GM10266 (cell line): ENCODE data around the gene BCDIN3D.

Experiments
- DNase-seq: peaks from one replicate; pipeline ENCODE4 v3.0.0; 2012; ENCODE audit errors: extremely low spot score
- CTCF ChIP-seq: IDR thresholded peaks from 2 replicates; pipeline ENCODE4 v1.5.1; 2012; ENCODE audit warnings: mild to moderate bottlenecking, low read depth; ENCODE audit not compliant: control insufficient read depth, insufficient read depth; ENCODE audit errors: missing control alignments

BCDIN3D gene

GRCh38 chr12:49794811-49795653 is 47.9 kb downstream of the BCDIN3D start:
- DNase-seq: peak; percentile 22
- TF ChIP-seq CTCF: no peak

- no peak for DNase-seq
- no peak for TF ChIP-seq CTCF
Measured at GRCh38 chr12:49794021-49794420, 48.9 kb downstream of the BCDIN3D start.

GRCh38 chr12:49793620-49794019 is 49.3 kb downstream of the BCDIN3D start:
- TF ChIP-seq CTCF: no peak
- no peak for DNase-seq

- no peak for TF ChIP-seq CTCF
- no peak for DNase-seq
Measured at GRCh38 chr12:49792976-49793580, 49.8 kb downstream of the BCDIN3D start.

- DNase-seq: no peak
- no peak for TF ChIP-seq CTCF
Measured at GRCh38 chr12:49792181-49792970, 50.5 kb downstream of the BCDIN3D start.

GRCh38 chr12:49791700-49792099 is 51.2 kb downstream of the BCDIN3D start:
- no peak for DNase-seq
- TF ChIP-seq CTCF: no peak
